ENCODE measurements around the gene BRD1.

GRCh38 chr22:49814164-49814686 lies 13.4 kb downstream of the BRD1 start:
- no peak for TF ChIP-seq EZH2 (IDR thresholded peaks at IDR 0.05; ENCODE audit: borderline replicate concordance, low read length)
- no peak for TF ChIP-seq CTCF (conservative IDR thresholded peaks at IDR 0.05 in 1 of 2, IDR thresholded peaks at IDR 0.05 in 1 of 2; ENCODE audit: extremely low read depth in 1 of 2, insufficient read depth in 1 of 2, low read depth in 1 of 2, low read length in 2 of 2)
